ENCODE data around the gene BMP7.

BMP7 gene

GRCh38 chr20:57266291-57267157 lies at the start of gene BMP7:
Gene BMP7, minus strand, starts transcription at chr20:57266641. Its CDS starts 519 bp downstream, at chr20:57266122.
- no peak for FAIRE-seq

GRCh38 chr20:57315976-57316480 lies 49.6 kb upstream of the BMP7 start:
- no peak for FAIRE-seq

GRCh38 chr20:57315083-57315975 lies 48.9 kb upstream of the BMP7 start:
- FAIRE-seq: no peak

- FAIRE-seq: no peak
Measured at GRCh38 chr20:57313951-57314350, 47.5 kb upstream of the BMP7 start.

GRCh38 chr20:57313230-57313629 lies 46.8 kb upstream of the BMP7 start:
- no peak for FAIRE-seq

GRCh38 chr20:57312138-57312537 lies 45.7 kb upstream of the BMP7 start:
- no peak for FAIRE-seq

GRCh38 chr20:57310821-57311514 lies 44.5 kb upstream of the BMP7 start:
- FAIRE-seq: no peak

- no peak for FAIRE-seq
Measured at GRCh38 chr20:57309544-57310115, 43.2 kb upstream of the BMP7 start.

- FAIRE-seq: no peak
Measured at GRCh38 chr20:57308451-57309271, 42.2 kb upstream of the BMP7 start.

- FAIRE-seq: no peak
Measured at GRCh38 chr20:57306747-57307146, 40.3 kb upstream of the BMP7 start.

- FAIRE-seq: no peak
Measured at GRCh38 chr20:57301026-57301425, 34.6 kb upstream of the BMP7 start.

- no peak for FAIRE-seq
Measured at GRCh38 chr20:57298457-57298856, 32.0 kb upstream of the BMP7 start.

- FAIRE-seq: no peak
Measured at GRCh38 chr20:57294550-57294949, 28.1 kb upstream of the BMP7 start.

GRCh38 chr20:57293995-57294394 lies 27.6 kb upstream of the BMP7 start:
- no peak for FAIRE-seq

GRCh38 chr20:57292611-57293010 lies 26.2 kb upstream of the BMP7 start:
- no peak for FAIRE-seq

GRCh38 chr20:57291694-57292093 lies 25.3 kb upstream of the BMP7 start:
- no peak for FAIRE-seq

GRCh38 chr20:57291003-57291402 lies 24.6 kb upstream of the BMP7 start:
- FAIRE-seq: no peak

GRCh38 chr20:57290178-57290484 lies 23.7 kb upstream of the BMP7 start:
- FAIRE-seq: no peak

GRCh38 chr20:57289391-57290177 lies 23.1 kb upstream of the BMP7 start:
- FAIRE-seq: no peak

- no peak for FAIRE-seq
Measured at GRCh38 chr20:57288651-57289277, 22.3 kb upstream of the BMP7 start.

- no peak for FAIRE-seq
Measured at GRCh38 chr20:57287901-57288300, 21.5 kb upstream of the BMP7 start.
